HepG2 (cell line): ENCODE results near the gene MSL3B.

ENCODE experiments used
- ATRX ChIP-seq: sonication (generic); formaldehyde crosslinking; IDR thresholded peaks from 2 replicates; pipeline ENCODE4 v1.4.0; 2020; ENCODE audit warnings: missing genetic modification reagents, borderline replicate concordance
- DMAP1 ChIP-seq: IDR thresholded peaks from 2 replicates; pipeline ENCODE4 v1.6.1; 2016
- EHMT2 ChIP-seq: fragments of 200-600 bp; sonication (generic); IDR thresholded peaks from 2 replicates; pipeline ENCODE4 v1.7.0; 2017; ENCODE audit warnings: antibody characterized with exemption, low read depth, low read length, borderline replicate concordance
- ERF ChIP-seq: IDR thresholded peaks from 2 replicates; pipeline ENCODE4 v1.6.1; 2018; ENCODE audit warnings: missing biosample characterization, missing genetic modification reagents
- HNRNPL ChIP-seq: fragments of 200-400 bp; formaldehyde crosslinking; IDR thresholded peaks from 2 replicates; pipeline ENCODE4 v1.6.1; 2017; ENCODE audit warnings: mild to moderate bottlenecking, low read depth, low read length
- HOXA3 ChIP-seq: sonication (generic); formaldehyde crosslinking; IDR thresholded peaks from 2 replicates; pipeline ENCODE4 v1.5.0; 2020; ENCODE audit warnings: missing genetic modification reagents
- MED8 ChIP-seq: sonication (generic); formaldehyde crosslinking; IDR thresholded peaks from 2 replicates; pipeline ENCODE4 v1.8.1; 2023; ENCODE audit warnings: mild to moderate bottlenecking, missing genetic modification reagents; ENCODE audit not compliant: insufficient replicate concordance
- MLLT10 ChIP-seq: sonication (generic); formaldehyde crosslinking; IDR thresholded peaks from 2 replicates; pipeline ENCODE4 v1.4.0; 2020; ENCODE audit warnings: missing genetic modification reagents
- RFX3 ChIP-seq: IDR thresholded peaks from 2 replicates; pipeline ENCODE4 v1.6.1; 2016; ENCODE audit warnings: missing biosample characterization, missing genetic modification reagents
- SIX1 ChIP-seq: sonication (generic); formaldehyde crosslinking; IDR thresholded peaks from 2 replicates; pipeline ENCODE4 v1.4.0; 2020; ENCODE audit warnings: missing genetic modification reagents, borderline replicate concordance
- SNAPC2 ChIP-seq: sonication (generic); formaldehyde crosslinking; IDR thresholded peaks from 2 replicates; pipeline ENCODE4 v1.8.1; 2022; ENCODE audit warnings: mild to moderate bottlenecking, missing genetic modification reagents
- SUZ12 ChIP-seq: fragments of 150-350 bp; IDR thresholded peaks from 2 replicates; pipeline ENCODE4 v1.6.1; 2014; ENCODE audit warnings: low read depth, low read length
- THYN1 ChIP-seq: sonication (generic); formaldehyde crosslinking; IDR thresholded peaks from 2 replicates; pipeline ENCODE4 v1.8.1; 2023; ENCODE audit warnings: low read depth, mild to moderate bottlenecking, moderate library complexity, missing genetic modification reagents, borderline replicate concordance
- ZNF160 ChIP-seq: sonication (generic); formaldehyde crosslinking; IDR thresholded peaks from 2 replicates; pipeline ENCODE4 v1.8.0; 2022; ENCODE audit warnings: mild to moderate bottlenecking, inconsistent platforms, missing genetic modification reagents
- ZNF224 ChIP-seq: sonication (generic); formaldehyde crosslinking; IDR thresholded peaks from 2 replicates; pipeline ENCODE4 v1.5.0; 2020; ENCODE audit warnings: mild to moderate bottlenecking, missing genetic modification reagents
- ZNF24 ChIP-seq: fragments of 450-650 bp; IDR thresholded peaks from 2 replicates; pipeline ENCODE4 v1.6.1; 2017; ENCODE audit warnings: antibody characterized with exemption, mild to moderate bottlenecking
- ZNF543 ChIP-seq: sonication (generic); formaldehyde crosslinking; IDR thresholded peaks from 2 replicates; pipeline ENCODE4 v1.4.0; 2020; ENCODE audit warnings: mild to moderate bottlenecking, missing genetic modification reagents
- ZNF674 ChIP-seq: sonication (generic); formaldehyde crosslinking; IDR thresholded peaks from 2 replicates; pipeline ENCODE4 v1.5.0; 2020; ENCODE audit warnings: low read depth, mild to moderate bottlenecking, missing genetic modification reagents
- ZNF678 ChIP-seq: sonication (generic); formaldehyde crosslinking; IDR thresholded peaks from 2 replicates; pipeline ENCODE4 v1.4.0; 2020; ENCODE audit warnings: mild to moderate bottlenecking, missing genetic modification reagents
- ZNF83 ChIP-seq: sonication (generic); formaldehyde crosslinking; IDR thresholded peaks from 2 replicates; pipeline ENCODE4 v1.4.0; 2020; ENCODE audit warnings: missing genetic modification reagents, mild to moderate bottlenecking, borderline replicate concordance
- ZSCAN12 ChIP-seq: sonication (generic); formaldehyde crosslinking; IDR thresholded peaks from 2 replicates; pipeline ENCODE4 v1.9.0; 2021; ENCODE audit warnings: mild to moderate bottlenecking, missing genetic modification reagents
- ZSCAN25 ChIP-seq: sonication (generic); formaldehyde crosslinking; IDR thresholded peaks from 2 replicates; pipeline ENCODE4 v1.8.0; 2022; ENCODE audit warnings: mild to moderate bottlenecking, missing genetic modification reagents
- TF ChIP-seq, protein P1 (sequence below): sonication (generic); formaldehyde crosslinking; IDR thresholded peaks from 2 replicates; pipeline ENCODE4 v1.4.0; 2020; ENCODE audit warnings: missing genetic modification reagents, borderline replicate concordance
- TF ChIP-seq, protein P2 (sequence below): sonication (generic); formaldehyde crosslinking; IDR thresholded peaks from 2 replicates; pipeline ENCODE4 v1.4.0; 2020; ENCODE audit warnings: missing genetic modification reagents, borderline replicate concordance
- TF ChIP-seq, protein P3 (sequence below): sonication (generic); formaldehyde crosslinking; IDR thresholded peaks from 2 replicates; pipeline ENCODE4 v1.4.0; 2020; ENCODE audit warnings: mild to moderate bottlenecking, missing genetic modification reagents

The MSL3B gene

GRCh38 chr2:233854241-233854981 is 13.8 kb downstream of the MSL3B start, which contains the start of gene HJURP (continued):
- TF ChIP-seq MLLT10 (no peak), ZNF674 (CRISPR knock-in tag) (no peak), ZNF543 (no peak), HNRNPL (0 out of 2 replicates have a peak, but pooled peaks have one; percentile 82), ZSCAN25 (CRISPR knock-in tag) (peak; percentile 77), RFX3 (CRISPR knock-in tag) (no peak), ZSCAN12 (CRISPR knock-in tag) (no peak), HOXA3 (CRISPR knock-in tag) (peak; percentile 83), SNAPC2 (CRISPR knock-in tag) (peak; percentile 98; the same call in 1 of the 2 replicates), ZNF83 (CRISPR knock-in tag) (no peak), ATRX (CRISPR knock-in tag) (no peak), EHMT2 (no peak), MED8 (CRISPR knock-in tag) (peak; percentile 52), ZNF678 (CRISPR knock-in tag) (no peak), ZNF24 (no peak), SIX1 (no peak), ERF (peak; percentile 51; the same call in 1 of the 2 replicates), DMAP1 (peak; percentile 97), SUZ12 (no peak), ZNF224 (CRISPR knock-in tag) (no peak), THYN1 (CRISPR knock-in tag) (no peak; the same call in 1 of the 2 replicates), ZNF160 (CRISPR knock-in tag) (peak; percentile 84; the same call in 1 of the 2 replicates)
- TF ChIP-seq, protein P1, sequence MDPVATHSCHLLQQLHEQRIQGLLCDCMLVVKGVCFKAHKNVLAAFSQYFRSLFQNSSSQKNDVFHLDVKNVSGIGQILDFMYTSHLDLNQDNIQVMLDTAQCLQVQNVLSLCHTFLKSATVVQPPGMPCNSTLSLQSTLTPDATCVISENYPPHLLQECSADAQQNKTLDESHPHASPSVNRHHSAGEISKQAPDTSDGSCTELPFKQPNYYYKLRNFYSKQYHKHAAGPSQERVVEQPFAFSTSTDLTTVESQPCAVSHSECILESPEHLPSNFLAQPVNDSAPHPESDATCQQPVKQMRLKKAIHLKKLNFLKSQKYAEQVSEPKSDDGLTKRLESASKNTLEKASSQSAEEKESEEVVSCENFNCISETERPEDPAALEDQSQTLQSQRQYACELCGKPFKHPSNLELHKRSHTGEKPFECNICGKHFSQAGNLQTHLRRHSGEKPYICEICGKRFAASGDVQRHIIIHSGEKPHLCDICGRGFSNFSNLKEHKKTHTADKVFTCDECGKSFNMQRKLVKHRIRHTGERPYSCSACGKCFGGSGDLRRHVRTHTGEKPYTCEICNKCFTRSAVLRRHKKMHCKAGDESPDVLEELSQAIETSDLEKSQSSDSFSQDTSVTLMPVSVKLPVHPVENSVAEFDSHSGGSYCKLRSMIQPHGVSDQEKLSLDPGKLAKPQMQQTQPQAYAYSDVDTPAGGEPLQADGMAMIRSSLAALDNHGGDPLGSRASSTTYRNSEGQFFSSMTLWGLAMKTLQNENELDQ (CRISPR knock-in tag), result 0 out of 2 replicates have a peak, but pooled peaks have one; percentile 51
- TF ChIP-seq, protein P2, sequence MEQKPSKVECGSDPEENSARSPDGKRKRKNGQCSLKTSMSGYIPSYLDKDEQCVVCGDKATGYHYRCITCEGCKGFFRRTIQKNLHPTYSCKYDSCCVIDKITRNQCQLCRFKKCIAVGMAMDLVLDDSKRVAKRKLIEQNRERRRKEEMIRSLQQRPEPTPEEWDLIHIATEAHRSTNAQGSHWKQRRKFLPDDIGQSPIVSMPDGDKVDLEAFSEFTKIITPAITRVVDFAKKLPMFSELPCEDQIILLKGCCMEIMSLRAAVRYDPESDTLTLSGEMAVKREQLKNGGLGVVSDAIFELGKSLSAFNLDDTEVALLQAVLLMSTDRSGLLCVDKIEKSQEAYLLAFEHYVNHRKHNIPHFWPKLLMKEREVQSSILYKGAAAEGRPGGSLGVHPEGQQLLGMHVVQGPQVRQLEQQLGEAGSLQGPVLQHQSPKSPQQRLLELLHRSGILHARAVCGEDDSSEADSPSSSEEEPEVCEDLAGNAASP, result no peak; the same call in 1 of the 2 replicates
- TF ChIP-seq, protein P3, sequence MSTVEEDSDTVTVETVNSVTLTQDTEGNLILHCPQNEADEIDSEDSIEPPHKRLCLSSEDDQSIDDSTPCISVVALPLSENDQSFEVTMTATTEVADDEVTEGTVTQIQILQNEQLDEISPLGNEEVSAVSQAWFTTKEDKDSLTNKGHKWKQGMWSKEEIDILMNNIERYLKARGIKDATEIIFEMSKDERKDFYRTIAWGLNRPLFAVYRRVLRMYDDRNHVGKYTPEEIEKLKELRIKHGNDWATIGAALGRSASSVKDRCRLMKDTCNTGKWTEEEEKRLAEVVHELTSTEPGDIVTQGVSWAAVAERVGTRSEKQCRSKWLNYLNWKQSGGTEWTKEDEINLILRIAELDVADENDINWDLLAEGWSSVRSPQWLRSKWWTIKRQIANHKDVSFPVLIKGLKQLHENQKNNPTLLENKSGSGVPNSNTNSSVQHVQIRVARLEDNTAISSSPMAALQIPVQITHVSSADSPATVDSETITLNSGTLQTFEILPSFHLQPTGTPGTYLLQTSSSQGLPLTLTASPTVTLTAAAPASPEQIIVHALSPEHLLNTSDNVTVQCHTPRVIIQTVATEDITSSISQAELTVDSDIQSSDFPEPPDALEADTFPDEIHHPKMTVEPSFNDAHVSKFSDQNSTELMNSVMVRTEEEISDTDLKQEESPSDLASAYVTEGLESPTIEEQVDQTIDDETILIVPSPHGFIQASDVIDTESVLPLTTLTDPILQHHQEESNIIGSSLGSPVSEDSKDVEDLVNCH, result no peak
